GM23338 (cell line): ENCODE measurements around the gene KDM6B. TPM values are rescaled to one million over a fixed set of nuclear protein-coding genes. Genes with fewer than 3 reads are reported as not detected.

Experiments
- ATAC-seq: fragments of 200-7000 bp; cut with Tn5 transposase; 3 replicates; pipeline ENCODE4 v1.9.1; 2020
- DNase-seq: peaks from one replicate; pipeline ENCODE4 v3.0.0-alpha.2; 2015; ENCODE audit warnings: low spot score
- H2AFZ ChIP-seq: fragments of 200-600 bp; sonication (generic); 2 replicates; pipeline ENCODE4 v1.8.0; 2016; ENCODE audit warnings: antibody characterized with exemption, mild to moderate bottlenecking, moderate library complexity
- H3F3A ChIP-seq: fragments of 200-600 bp; sonication (generic); replicated peaks from 2 replicates; pipeline ENCODE4 v1.8.0; 2017; ENCODE audit warnings: antibody characterized with exemption, mixed run types, low read depth
- H3K27ac ChIP-seq: fragments of 200-600 bp; sonication (generic); 2 replicates; pipeline ENCODE4 v1.6.1; 2016; ENCODE audit warnings: low read depth
- H3K27me3 ChIP-seq: fragments of 200-600 bp; sonication (generic); 2 replicates; pipeline ENCODE4 v1.8.0; 2016; ENCODE audit warnings: mild to moderate bottlenecking, mixed run types, moderate library complexity; ENCODE audit not compliant: insufficient read depth
- H3K36me3 ChIP-seq: fragments of 200-600 bp; sonication (generic); 2 replicates; pipeline ENCODE4 v1.8.0; 2016; ENCODE audit warnings: mild to moderate bottlenecking; ENCODE audit not compliant: insufficient read depth
- H3K4me1 ChIP-seq: fragments of 200-600 bp; sonication (generic); 2 replicates; pipeline ENCODE4 v1.8.0; 2016; ENCODE audit warnings: mild to moderate bottlenecking, moderate library complexity; ENCODE audit not compliant: insufficient read depth
- H3K4me2 ChIP-seq: fragments of 200-600 bp; sonication (generic); 2 replicates; pipeline ENCODE4 v1.7.1; 2017; ENCODE audit warnings: mixed run types
- H3K4me3 ChIP-seq: fragments of 200-600 bp; sonication (generic); 2 replicates; pipeline ENCODE4 v1.6.1; 2016; ENCODE audit warnings: mixed run types
- H3K79me2 ChIP-seq: fragments of 200-600 bp; sonication (generic); replicated peaks from 2 replicates; pipeline ENCODE4 v1.8.0; 2017; ENCODE audit warnings: mild to moderate bottlenecking; ENCODE audit not compliant: insufficient read depth
- H3K9me2 ChIP-seq: fragments of 200-600 bp; sonication (generic); 2 replicates; pipeline ENCODE4 v1.8.0; 2017; ENCODE audit not compliant: insufficient read depth
- H4K20me1 ChIP-seq: fragments of 200-600 bp; sonication (generic); replicated peaks from 2 replicates; pipeline ENCODE4 v1.8.0; 2017; ENCODE audit warnings: mild to moderate bottlenecking; ENCODE audit not compliant: insufficient read depth
- H3K27ac Mint-ChIP-seq: 2 replicates; pipeline ENCODE4 v1.8.0; 2020; ENCODE audit warnings: inconsistent platforms, mild to moderate bottlenecking, moderate library complexity, mixed read lengths
- H3K27me3 Mint-ChIP-seq: 3 replicates; pipeline ENCODE4 v1.8.0; 2022; ENCODE audit warnings: low read depth, mild to moderate bottlenecking, moderate library complexity, mixed read lengths, inconsistent platforms; ENCODE audit not compliant: insufficient read depth, poor library complexity
- H3K36me3 Mint-ChIP-seq: 3 replicates; pipeline ENCODE4 v1.8.0; 2021; ENCODE audit warnings: low read depth, mild to moderate bottlenecking, inconsistent platforms, moderate library complexity, mixed read lengths
- H3K4me1 Mint-ChIP-seq: 3 replicates; pipeline ENCODE4 v1.8.0; 2020; ENCODE audit warnings: mild to moderate bottlenecking, inconsistent platforms, mixed read lengths
- H3K4me3 Mint-ChIP-seq: 3 replicates; pipeline ENCODE4 v1.8.0; 2021; ENCODE audit warnings: moderate library complexity, mild to moderate bottlenecking, inconsistent platforms, mixed read lengths
- H3K9me3 Mint-ChIP-seq: 3 replicates; pipeline ENCODE4 v1.8.0; 2020; ENCODE audit warnings: moderate library complexity, mild to moderate bottlenecking, inconsistent platforms, mixed read lengths
- CREB1 ChIP-seq: fragments of 250-450 bp; sonication (Bioruptor Pico); IDR thresholded peaks from 2 replicates; pipeline ENCODE4 v1.5.0; 2020; ENCODE audit warnings: low read depth, mild to moderate bottlenecking, moderate library complexity
- EZH2 ChIP-seq: fragments of 200-600 bp; sonication (generic); IDR thresholded peaks from one replicate; pipeline ENCODE4 v1.8.0; 2017; ENCODE audit warnings: antibody characterized with exemption, mild to moderate bottlenecking, low read depth; ENCODE audit not compliant: unreplicated experiment
- EZH2phosphoT487 ChIP-seq: fragments of 200-600 bp; sonication (generic); IDR thresholded peaks from one replicate; pipeline ENCODE4 v1.8.1; 2018; ENCODE audit warnings: antibody characterized with exemption; ENCODE audit not compliant: unreplicated experiment
- JUNB ChIP-seq: IDR thresholded peaks from one replicate; pipeline ENCODE4 v1.6.1; 2016; ENCODE audit warnings: antibody characterized with exemption; ENCODE audit not compliant: unreplicated experiment
- NANOG ChIP-seq: IDR thresholded peaks from 2 replicates; pipeline ENCODE4 v1.6.1; 2016; ENCODE audit warnings: antibody characterized with exemption, borderline replicate concordance
- POLR2AphosphoS5 ChIP-seq: IDR thresholded peaks from 2 replicates; pipeline ENCODE4 v1.6.1; 2016; ENCODE audit warnings: antibody characterized with exemption, low read depth
- STAT1 ChIP-seq: IDR thresholded peaks from one replicate; pipeline ENCODE4 v1.6.1; 2016; ENCODE audit warnings: antibody characterized with exemption; ENCODE audit not compliant: unreplicated experiment
- ZNF114 ChIP-seq: fragments of 250-450 bp; sonication (Bioruptor Pico); IDR thresholded peaks from 2 replicates; pipeline ENCODE4 v1.5.0; 2020; ENCODE audit warnings: mild to moderate bottlenecking, moderate library complexity
- ZNF331 ChIP-seq: fragments of 250-450 bp; sonication (Bioruptor Pico); IDR thresholded peaks from 2 replicates; pipeline ENCODE4 v1.5.0; 2020; ENCODE audit warnings: low read depth, mild to moderate bottlenecking, moderate library complexity
- polyA plus RNA-seq: library from polyadenylated mRNA; unstranded; fragments of >200 nt; fragmentation: Nextera tagmentation; extraction: Ambion mirVana; gene quantifications from 2 replicates; pipeline ENCODE4 v1.2.1, GENCODE V29; 2016
- total RNA-seq: library from RNA; depleted of rRNA; stranded (reverse); fragments of >200 nt; shearing (Covaris generic); gene quantifications from 2 replicates; pipeline ENCODE4 v1.2.3, GENCODE V29; 2014
- TF ChIP-seq, protein P1 (sequence below): fragments of 250-450 bp; sonication (Bioruptor Pico); IDR thresholded peaks from 2 replicates; pipeline ENCODE4 v1.5.0; 2020; ENCODE audit warnings: mild to moderate bottlenecking, moderate library complexity
- TF ChIP-seq, protein P2 (sequence below), 2 experiments: fragments of 200-600 bp in 1 of 2; sonication (generic) in 1 of 2; conservative IDR thresholded peaks; 2 replicates each; pipeline versions ENCODE4 v1.5.1 to v1.6.1; 2016 to 2017; ENCODE audit warnings: antibody characterized with exemption in 2 of 2, low read depth in 2 of 2, mild to moderate bottlenecking in 2 of 2, moderate library complexity in 1 of 2
- TF ChIP-seq, protein P3 (sequence below): IDR thresholded peaks from 2 replicates; pipeline ENCODE4 v1.6.1; 2016; ENCODE audit warnings: antibody characterized with exemption
- TF ChIP-seq, protein P4 (sequence below): IDR thresholded peaks from one replicate; pipeline ENCODE4 v1.6.1; 2018; ENCODE audit warnings: antibody characterized with exemption; ENCODE audit not compliant: unreplicated experiment

Gene KDM6B
- total and polyA plus RNA-seq, 2 experiments from 2014 or later, result 1.1 to 1.4 TPM

DNA sequence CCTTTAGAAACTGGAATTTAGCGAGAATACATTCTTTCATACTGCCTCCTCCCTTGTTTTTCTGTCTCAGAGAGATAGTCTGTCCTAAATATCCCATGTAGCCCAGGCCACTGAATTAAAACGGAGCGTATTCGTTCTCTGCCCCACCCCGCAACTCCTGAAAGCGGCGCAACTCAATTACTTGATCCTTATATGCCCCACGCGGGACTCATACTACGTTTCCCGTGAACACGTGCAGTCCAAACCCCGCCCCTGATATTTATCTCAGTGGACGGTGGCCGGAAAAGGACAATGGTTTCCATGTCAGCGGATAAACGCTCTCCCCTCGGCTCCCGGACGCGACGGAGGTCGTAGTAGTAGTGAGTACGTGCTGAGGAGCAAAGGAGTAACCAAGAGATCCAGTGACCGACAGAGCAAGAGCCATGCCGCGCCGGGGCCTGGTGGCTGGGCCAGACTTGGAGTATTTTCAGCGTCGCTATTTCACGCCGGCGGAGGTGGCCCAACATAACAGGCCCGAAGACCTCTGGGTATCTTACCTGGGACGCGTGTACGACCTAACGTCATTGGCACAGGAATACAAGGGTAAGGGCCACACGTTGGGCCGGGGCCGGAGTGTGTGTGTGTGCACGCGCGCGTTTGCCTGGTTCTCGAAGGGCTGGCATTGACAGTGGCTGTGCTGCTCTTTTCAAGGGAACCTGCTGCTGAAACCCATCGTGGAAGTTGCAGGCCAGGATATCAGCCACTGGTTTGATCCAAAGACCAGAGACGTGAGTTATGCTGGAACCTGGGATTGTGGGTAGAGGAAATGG lies 23.9 kb downstream of the KDM6B start, which contains the start of gene CYB5D1:
TSS of gene CYB5D1 (plus strand) at position 291 of the 809 bp plus-strand sequence. CDS start at position 423, 132 bp downstream.
- peaks cover 10% of the 10 kb centered on the region for H4K20me1 ChIP-seq
- H3K27ac Mint-ChIP-seq, result no peak within 1 kb of the TSS; the same call in 1 of the 2 replicates
- no peak within 1 kb of the TSS for H3K4me3 Mint-ChIP-seq
- no peaks in the 10 kb centered on the region; the same call in 1 of the 2 replicates for H3K36me3 ChIP-seq
- peak; percentile 7 for ATAC-seq
- H3K36me3 Mint-ChIP-seq, result no peaks in the 10 kb centered on the region; the same call in 2 of the 3 replicates
- TF ChIP-seq EZH2phosphoT487 (no peak), ZNF114 (CRISPR knock-in tag) (no peak), JUNB (no peak), POLR2AphosphoS5 (peak; percentile 59), CREB1 (CRISPR knock-in tag) (0 out of 2 replicates have a peak, but pooled peaks have one; percentile 2), NANOG (no peak), STAT1 (no peak), ZNF331 (no peak), EZH2 (no peak)
- TF ChIP-seq, protein P1, sequence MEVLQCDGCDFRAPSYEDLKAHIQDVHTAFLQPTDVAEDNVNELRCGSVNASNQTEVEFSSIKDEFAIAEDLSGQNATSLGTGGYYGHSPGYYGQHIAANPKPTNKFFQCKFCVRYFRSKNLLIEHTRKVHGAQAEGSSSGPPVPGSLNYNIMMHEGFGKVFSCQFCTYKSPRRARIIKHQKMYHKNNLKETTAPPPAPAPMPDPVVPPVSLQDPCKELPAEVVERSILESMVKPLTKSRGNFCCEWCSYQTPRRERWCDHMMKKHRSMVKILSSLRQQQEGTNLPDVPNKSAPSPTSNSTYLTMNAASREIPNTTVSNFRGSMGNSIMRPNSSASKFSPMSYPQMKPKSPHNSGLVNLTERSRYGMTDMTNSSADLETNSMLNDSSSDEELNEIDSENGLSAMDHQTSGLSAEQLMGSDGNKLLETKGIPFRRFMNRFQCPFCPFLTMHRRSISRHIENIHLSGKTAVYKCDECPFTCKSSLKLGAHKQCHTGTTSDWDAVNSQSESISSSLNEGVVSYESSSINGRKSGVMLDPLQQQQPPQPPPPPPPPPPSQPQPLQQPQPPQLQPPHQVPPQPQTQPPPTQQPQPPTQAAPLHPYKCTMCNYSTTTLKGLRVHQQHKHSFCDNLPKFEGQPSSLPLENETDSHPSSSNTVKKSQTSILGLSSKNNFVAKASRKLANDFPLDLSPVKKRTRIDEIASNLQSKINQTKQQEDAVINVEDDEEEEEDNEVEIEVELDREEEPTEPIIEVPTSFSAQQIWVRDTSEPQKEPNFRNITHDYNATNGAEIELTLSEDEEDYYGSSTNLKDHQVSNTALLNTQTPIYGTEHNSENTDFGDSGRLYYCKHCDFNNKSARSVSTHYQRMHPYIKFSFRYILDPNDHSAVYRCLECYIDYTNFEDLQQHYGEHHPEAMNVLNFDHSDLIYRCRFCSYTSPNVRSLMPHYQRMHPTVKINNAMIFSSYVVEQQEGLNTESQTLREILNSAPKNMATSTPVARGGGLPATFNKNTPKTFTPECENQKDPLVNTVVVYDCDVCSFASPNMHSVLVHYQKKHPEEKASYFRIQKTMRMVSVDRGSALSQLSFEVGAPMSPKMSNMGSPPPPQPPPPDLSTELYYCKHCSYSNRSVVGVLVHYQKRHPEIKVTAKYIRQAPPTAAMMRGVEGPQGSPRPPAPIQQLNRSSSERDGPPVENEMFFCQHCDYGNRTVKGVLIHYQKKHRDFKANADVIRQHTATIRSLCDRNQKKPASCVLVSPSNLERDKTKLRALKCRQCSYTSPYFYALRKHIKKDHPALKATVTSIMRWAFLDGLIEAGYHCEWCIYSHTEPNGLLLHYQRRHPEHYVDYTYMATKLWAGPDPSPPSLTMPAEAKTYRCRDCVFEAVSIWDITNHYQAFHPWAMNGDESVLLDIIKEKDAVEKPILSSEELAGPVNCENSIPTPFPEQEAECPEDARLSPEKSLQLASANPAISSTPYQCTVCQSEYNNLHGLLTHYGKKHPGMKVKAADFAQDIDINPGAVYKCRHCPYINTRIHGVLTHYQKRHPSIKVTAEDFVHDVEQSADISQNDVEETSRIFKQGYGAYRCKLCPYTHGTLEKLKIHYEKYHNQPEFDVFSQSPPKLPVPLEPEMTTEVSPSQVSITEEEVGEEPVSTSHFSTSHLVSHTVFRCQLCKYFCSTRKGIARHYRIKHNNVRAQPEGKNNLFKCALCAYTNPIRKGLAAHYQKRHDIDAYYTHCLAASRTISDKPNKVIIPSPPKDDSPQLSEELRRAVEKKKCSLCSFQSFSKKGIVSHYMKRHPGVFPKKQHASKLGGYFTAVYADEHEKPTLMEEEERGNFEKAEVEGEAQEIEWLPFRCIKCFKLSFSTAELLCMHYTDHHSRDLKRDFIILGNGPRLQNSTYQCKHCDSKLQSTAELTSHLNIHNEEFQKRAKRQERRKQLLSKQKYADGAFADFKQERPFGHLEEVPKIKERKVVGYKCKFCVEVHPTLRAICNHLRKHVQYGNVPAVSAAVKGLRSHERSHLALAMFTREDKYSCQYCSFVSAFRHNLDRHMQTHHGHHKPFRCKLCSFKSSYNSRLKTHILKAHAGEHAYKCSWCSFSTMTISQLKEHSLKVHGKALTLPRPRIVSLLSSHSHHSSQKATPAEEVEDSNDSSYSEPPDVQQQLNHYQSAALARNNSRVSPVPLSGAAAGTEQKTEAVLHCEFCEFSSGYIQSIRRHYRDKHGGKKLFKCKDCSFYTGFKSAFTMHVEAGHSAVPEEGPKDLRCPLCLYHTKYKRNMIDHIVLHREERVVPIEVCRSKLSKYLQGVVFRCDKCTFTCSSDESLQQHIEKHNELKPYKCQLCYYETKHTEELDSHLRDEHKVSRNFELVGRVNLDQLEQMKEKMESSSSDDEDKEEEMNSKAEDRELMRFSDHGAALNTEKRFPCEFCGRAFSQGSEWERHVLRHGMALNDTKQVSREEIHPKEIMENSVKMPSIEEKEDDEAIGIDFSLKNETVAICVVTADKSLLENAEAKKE (CRISPR knock-in tag), result no peak
- TF ChIP-seq, protein P2, sequence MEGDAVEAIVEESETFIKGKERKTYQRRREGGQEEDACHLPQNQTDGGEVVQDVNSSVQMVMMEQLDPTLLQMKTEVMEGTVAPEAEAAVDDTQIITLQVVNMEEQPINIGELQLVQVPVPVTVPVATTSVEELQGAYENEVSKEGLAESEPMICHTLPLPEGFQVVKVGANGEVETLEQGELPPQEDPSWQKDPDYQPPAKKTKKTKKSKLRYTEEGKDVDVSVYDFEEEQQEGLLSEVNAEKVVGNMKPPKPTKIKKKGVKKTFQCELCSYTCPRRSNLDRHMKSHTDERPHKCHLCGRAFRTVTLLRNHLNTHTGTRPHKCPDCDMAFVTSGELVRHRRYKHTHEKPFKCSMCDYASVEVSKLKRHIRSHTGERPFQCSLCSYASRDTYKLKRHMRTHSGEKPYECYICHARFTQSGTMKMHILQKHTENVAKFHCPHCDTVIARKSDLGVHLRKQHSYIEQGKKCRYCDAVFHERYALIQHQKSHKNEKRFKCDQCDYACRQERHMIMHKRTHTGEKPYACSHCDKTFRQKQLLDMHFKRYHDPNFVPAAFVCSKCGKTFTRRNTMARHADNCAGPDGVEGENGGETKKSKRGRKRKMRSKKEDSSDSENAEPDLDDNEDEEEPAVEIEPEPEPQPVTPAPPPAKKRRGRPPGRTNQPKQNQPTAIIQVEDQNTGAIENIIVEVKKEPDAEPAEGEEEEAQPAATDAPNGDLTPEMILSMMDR (conservative IDR thresholded peaks at IDR 0.05; ENCODE audit: low read depth in 2 of 2), result no peak
- TF ChIP-seq, protein P3, sequence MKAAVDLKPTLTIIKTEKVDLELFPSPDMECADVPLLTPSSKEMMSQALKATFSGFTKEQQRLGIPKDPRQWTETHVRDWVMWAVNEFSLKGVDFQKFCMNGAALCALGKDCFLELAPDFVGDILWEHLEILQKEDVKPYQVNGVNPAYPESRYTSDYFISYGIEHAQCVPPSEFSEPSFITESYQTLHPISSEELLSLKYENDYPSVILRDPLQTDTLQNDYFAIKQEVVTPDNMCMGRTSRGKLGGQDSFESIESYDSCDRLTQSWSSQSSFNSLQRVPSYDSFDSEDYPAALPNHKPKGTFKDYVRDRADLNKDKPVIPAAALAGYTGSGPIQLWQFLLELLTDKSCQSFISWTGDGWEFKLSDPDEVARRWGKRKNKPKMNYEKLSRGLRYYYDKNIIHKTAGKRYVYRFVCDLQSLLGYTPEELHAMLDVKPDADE, result peak; percentile 87
- TF ChIP-seq, protein P4, sequence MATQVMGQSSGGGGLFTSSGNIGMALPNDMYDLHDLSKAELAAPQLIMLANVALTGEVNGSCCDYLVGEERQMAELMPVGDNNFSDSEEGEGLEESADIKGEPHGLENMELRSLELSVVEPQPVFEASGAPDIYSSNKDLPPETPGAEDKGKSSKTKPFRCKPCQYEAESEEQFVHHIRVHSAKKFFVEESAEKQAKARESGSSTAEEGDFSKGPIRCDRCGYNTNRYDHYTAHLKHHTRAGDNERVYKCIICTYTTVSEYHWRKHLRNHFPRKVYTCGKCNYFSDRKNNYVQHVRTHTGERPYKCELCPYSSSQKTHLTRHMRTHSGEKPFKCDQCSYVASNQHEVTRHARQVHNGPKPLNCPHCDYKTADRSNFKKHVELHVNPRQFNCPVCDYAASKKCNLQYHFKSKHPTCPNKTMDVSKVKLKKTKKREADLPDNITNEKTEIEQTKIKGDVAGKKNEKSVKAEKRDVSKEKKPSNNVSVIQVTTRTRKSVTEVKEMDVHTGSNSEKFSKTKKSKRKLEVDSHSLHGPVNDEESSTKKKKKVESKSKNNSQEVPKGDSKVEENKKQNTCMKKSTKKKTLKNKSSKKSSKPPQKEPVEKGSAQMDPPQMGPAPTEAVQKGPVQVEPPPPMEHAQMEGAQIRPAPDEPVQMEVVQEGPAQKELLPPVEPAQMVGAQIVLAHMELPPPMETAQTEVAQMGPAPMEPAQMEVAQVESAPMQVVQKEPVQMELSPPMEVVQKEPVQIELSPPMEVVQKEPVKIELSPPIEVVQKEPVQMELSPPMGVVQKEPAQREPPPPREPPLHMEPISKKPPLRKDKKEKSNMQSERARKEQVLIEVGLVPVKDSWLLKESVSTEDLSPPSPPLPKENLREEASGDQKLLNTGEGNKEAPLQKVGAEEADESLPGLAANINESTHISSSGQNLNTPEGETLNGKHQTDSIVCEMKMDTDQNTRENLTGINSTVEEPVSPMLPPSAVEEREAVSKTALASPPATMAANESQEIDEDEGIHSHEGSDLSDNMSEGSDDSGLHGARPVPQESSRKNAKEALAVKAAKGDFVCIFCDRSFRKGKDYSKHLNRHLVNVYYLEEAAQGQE, result no peak
- peaks cover 14% of the 10 kb centered on the region; the same call in 1 of the 2 replicates for H3F3A ChIP-seq
- H3K4me2 ChIP-seq, result peak within 1 kb of the TSS; percentile 99
- DNase-seq, result peak; percentile 95
- H3K4me3 ChIP-seq, result peak within 1 kb of the TSS; percentile 55
- peaks cover 22% of the 10 kb centered on the region for H3K4me1 Mint-ChIP-seq
- H3K9me2 ChIP-seq, result no peaks in the 10 kb centered on the region
- H3K27ac ChIP-seq, result peak within 1 kb of the TSS; percentile 65
- H3K27me3 ChIP-seq, result peaks cover 40% of the 10 kb centered on the region
- H2AFZ ChIP-seq, result peak within 1 kb of the TSS; percentile 30
- H3K27me3 Mint-ChIP-seq, result peaks cover 4% of the 10 kb centered on the region
- peaks cover 7% of the 10 kb centered on the region for H3K79me2 ChIP-seq
- H3K4me1 ChIP-seq, result peaks cover 41% of the 10 kb centered on the region
- no peaks in the 10 kb centered on the region; the same call in 2 of the 3 replicates for H3K9me3 Mint-ChIP-seq
